ENCODE measurements around the gene AUTS2.

DNA sequence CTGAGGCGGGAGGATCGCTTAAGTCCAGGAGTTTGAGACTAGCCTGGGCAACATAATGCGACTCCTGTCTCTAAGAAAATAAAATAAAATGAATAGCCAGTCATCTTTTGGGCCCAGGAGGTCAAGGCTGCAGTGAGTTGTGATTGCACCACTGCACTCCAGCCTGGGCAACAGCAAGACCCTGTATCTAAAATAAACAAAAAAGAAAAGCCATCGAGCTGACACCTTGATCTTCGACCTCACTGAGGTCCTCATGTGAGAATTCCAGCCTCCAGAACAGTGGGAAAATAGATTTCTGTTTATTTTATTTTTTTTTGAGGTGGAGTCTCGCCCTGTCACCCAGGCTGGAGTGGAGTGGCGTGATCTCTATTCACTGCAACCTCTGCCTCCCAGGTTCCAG is 1232.2 kb downstream of the AUTS2 start:
- no peak for TF ChIP-seq EP300 (IDR thresholded peaks at IDR 0.05)
- TF ChIP-seq, protein P1, sequence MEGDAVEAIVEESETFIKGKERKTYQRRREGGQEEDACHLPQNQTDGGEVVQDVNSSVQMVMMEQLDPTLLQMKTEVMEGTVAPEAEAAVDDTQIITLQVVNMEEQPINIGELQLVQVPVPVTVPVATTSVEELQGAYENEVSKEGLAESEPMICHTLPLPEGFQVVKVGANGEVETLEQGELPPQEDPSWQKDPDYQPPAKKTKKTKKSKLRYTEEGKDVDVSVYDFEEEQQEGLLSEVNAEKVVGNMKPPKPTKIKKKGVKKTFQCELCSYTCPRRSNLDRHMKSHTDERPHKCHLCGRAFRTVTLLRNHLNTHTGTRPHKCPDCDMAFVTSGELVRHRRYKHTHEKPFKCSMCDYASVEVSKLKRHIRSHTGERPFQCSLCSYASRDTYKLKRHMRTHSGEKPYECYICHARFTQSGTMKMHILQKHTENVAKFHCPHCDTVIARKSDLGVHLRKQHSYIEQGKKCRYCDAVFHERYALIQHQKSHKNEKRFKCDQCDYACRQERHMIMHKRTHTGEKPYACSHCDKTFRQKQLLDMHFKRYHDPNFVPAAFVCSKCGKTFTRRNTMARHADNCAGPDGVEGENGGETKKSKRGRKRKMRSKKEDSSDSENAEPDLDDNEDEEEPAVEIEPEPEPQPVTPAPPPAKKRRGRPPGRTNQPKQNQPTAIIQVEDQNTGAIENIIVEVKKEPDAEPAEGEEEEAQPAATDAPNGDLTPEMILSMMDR (IDR thresholded peaks at IDR 0.05), result no peak
- TF ChIP-seq POLR2A (IDR thresholded peaks at IDR 0.05), result no peak
